Measurements from ENCODE around the gene SLC11A2. TPM values are rescaled to one million over a fixed set of nuclear protein-coding genes. Genes with fewer than 3 reads are reported as not detected.

Gene SLC11A2
- total and polyA plus RNA-seq, 2 experiments from 2014 or later = 19.4 to 48.9 TPM

DNA sequence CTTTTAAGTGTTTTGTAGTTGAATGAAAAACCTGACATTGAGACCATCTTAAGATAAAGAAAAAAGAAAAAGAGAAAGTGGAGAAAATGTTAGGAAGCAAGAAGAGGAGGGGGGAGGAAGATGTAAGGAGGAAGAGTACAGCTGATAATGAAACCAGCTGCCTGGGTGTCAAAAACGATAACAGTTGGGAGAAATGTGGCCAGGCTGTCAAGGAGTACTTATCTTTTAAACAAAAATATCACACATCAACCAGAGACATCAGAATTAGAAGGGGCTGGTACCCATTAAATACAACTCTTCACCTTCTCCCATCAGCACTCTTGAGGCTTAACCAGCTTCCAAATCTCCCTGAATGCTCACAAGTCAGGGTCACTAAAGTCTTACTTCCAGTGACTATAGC lies 4.5 kb downstream of the SLC11A2 start:
- no peaks in the 10 kb centered on the region for H3K36me3 Mint-ChIP-seq (ENCODE audit: low read depth)
- H3K4me1 ChIP-seq (ENCODE audit: insufficient read depth) = peaks cover 11% of the 10 kb centered on the region; the same call in 1 of the 2 replicates
- H3K4me1 Mint-ChIP-seq = peaks cover 18% of the 10 kb centered on the region
- H3F3A ChIP-seq (replicated peaks; ENCODE audit: low read depth) = no peaks in the 10 kb centered on the region; the same call in 1 of the 2 replicates
- H3K4me3 ChIP-seq = no peak overlapping the region
- H2AFZ ChIP-seq = no peak overlapping the region
- no peak for ATAC-seq
- H3K9me2 ChIP-seq (ENCODE audit: insufficient read depth) = no peaks in the 10 kb centered on the region
- TF ChIP-seq CREB1 (CRISPR knock-in tag; IDR thresholded peaks at IDR 0.05; ENCODE audit: low read depth) (no peak), ZNF331 (CRISPR knock-in tag; IDR thresholded peaks at IDR 0.05; ENCODE audit: low read depth) (no peak), CTCF (conservative IDR thresholded peaks at IDR 0.05; ENCODE audit: low read depth in 2 of 2) (no peak), POLR2AphosphoS5 (IDR thresholded peaks at IDR 0.05; ENCODE audit: low read depth) (no peak), JUNB (IDR thresholded peaks at IDR 0.05; ENCODE audit: unreplicated experiment) (no peak), NANOG (IDR thresholded peaks at IDR 0.05; ENCODE audit: borderline replicate concordance) (no peak), EZH2 (IDR thresholded peaks at IDR 0.05; ENCODE audit: low read depth, unreplicated experiment) (no peak)
- TF ChIP-seq, protein P1, sequence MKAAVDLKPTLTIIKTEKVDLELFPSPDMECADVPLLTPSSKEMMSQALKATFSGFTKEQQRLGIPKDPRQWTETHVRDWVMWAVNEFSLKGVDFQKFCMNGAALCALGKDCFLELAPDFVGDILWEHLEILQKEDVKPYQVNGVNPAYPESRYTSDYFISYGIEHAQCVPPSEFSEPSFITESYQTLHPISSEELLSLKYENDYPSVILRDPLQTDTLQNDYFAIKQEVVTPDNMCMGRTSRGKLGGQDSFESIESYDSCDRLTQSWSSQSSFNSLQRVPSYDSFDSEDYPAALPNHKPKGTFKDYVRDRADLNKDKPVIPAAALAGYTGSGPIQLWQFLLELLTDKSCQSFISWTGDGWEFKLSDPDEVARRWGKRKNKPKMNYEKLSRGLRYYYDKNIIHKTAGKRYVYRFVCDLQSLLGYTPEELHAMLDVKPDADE (IDR thresholded peaks at IDR 0.05) = no peak
- TF ChIP-seq, protein P2, sequence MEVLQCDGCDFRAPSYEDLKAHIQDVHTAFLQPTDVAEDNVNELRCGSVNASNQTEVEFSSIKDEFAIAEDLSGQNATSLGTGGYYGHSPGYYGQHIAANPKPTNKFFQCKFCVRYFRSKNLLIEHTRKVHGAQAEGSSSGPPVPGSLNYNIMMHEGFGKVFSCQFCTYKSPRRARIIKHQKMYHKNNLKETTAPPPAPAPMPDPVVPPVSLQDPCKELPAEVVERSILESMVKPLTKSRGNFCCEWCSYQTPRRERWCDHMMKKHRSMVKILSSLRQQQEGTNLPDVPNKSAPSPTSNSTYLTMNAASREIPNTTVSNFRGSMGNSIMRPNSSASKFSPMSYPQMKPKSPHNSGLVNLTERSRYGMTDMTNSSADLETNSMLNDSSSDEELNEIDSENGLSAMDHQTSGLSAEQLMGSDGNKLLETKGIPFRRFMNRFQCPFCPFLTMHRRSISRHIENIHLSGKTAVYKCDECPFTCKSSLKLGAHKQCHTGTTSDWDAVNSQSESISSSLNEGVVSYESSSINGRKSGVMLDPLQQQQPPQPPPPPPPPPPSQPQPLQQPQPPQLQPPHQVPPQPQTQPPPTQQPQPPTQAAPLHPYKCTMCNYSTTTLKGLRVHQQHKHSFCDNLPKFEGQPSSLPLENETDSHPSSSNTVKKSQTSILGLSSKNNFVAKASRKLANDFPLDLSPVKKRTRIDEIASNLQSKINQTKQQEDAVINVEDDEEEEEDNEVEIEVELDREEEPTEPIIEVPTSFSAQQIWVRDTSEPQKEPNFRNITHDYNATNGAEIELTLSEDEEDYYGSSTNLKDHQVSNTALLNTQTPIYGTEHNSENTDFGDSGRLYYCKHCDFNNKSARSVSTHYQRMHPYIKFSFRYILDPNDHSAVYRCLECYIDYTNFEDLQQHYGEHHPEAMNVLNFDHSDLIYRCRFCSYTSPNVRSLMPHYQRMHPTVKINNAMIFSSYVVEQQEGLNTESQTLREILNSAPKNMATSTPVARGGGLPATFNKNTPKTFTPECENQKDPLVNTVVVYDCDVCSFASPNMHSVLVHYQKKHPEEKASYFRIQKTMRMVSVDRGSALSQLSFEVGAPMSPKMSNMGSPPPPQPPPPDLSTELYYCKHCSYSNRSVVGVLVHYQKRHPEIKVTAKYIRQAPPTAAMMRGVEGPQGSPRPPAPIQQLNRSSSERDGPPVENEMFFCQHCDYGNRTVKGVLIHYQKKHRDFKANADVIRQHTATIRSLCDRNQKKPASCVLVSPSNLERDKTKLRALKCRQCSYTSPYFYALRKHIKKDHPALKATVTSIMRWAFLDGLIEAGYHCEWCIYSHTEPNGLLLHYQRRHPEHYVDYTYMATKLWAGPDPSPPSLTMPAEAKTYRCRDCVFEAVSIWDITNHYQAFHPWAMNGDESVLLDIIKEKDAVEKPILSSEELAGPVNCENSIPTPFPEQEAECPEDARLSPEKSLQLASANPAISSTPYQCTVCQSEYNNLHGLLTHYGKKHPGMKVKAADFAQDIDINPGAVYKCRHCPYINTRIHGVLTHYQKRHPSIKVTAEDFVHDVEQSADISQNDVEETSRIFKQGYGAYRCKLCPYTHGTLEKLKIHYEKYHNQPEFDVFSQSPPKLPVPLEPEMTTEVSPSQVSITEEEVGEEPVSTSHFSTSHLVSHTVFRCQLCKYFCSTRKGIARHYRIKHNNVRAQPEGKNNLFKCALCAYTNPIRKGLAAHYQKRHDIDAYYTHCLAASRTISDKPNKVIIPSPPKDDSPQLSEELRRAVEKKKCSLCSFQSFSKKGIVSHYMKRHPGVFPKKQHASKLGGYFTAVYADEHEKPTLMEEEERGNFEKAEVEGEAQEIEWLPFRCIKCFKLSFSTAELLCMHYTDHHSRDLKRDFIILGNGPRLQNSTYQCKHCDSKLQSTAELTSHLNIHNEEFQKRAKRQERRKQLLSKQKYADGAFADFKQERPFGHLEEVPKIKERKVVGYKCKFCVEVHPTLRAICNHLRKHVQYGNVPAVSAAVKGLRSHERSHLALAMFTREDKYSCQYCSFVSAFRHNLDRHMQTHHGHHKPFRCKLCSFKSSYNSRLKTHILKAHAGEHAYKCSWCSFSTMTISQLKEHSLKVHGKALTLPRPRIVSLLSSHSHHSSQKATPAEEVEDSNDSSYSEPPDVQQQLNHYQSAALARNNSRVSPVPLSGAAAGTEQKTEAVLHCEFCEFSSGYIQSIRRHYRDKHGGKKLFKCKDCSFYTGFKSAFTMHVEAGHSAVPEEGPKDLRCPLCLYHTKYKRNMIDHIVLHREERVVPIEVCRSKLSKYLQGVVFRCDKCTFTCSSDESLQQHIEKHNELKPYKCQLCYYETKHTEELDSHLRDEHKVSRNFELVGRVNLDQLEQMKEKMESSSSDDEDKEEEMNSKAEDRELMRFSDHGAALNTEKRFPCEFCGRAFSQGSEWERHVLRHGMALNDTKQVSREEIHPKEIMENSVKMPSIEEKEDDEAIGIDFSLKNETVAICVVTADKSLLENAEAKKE (CRISPR knock-in tag; IDR thresholded peaks at IDR 0.05) = no peak
- H3K27ac Mint-ChIP-seq = no peak overlapping the region
- H3K36me3 ChIP-seq (ENCODE audit: insufficient read depth) = no peaks in the 10 kb centered on the region
- DNase-seq (ENCODE audit: low spot score) = no peak
- H3K4me2 ChIP-seq = no peak overlapping the region
- H3K4me3 Mint-ChIP-seq = no peak overlapping the region; the same call in 2 of the 3 replicates
- no peaks in the 10 kb centered on the region for H3K27me3 ChIP-seq (ENCODE audit: insufficient read depth)
- no peak overlapping the region for H3K27ac ChIP-seq (ENCODE audit: low read depth)
- peaks cover 89% of the 10 kb centered on the region for H3K79me2 ChIP-seq (replicated peaks; ENCODE audit: insufficient read depth)
- H3K9me3 Mint-ChIP-seq = no peaks in the 10 kb centered on the region
- peaks cover 5% of the 10 kb centered on the region for H3K27me3 Mint-ChIP-seq (ENCODE audit: insufficient read depth, low read depth, poor library complexity)
- H4K20me1 ChIP-seq (replicated peaks; ENCODE audit: insufficient read depth) = peaks cover 3% of the 10 kb centered on the region; the same call in 1 of the 2 replicates

Data from GM23338 (cell line).